Activated CD4-positive, alpha-beta memory T cell treated with anti-CD3 and anti-CD28 coated beads, Interleukin-2, amount 10 ng/mL, durations not matched to agents 7 days and 5 days (primary cell): ENCODE results near the gene CAPN9. TPM values are rescaled to one million over a fixed set of nuclear protein-coding genes. Genes with fewer than 3 reads are reported as not detected.
"Not testable (repeated sequence)": the region's sequence is repeated elsewhere in the genome, so short reads cannot be mapped to it uniquely, and the experiment has no call there.

Source experiments
- CTCF ChIA-PET: fragments of 350-600 bp; sonication (Branson Sonifier 250); formaldehyde crosslinking; loops from one replicate; lab custom pipeline; 2021; ENCODE audit warnings: antibody characterized with exemption, inconsistent platforms; lab: Charles Lee
- POLR2A ChIA-PET: fragments of 350-600 bp; sonication (Branson Sonifier 250); formaldehyde crosslinking; loops from one replicate; lab custom pipeline; 2021; ENCODE audit warnings: antibody characterized with exemption; lab: Charles Lee
- DNase-seq: peaks from one replicate; pipeline ENCODE4 v3.0.0-alpha.2; 2020
- H3K27ac Mint-ChIP-seq: one replicate; pipeline ENCODE4 v1.8.0; 2021; ENCODE audit warnings: mild to moderate bottlenecking, mixed read lengths
- H3K27me3 Mint-ChIP-seq: one replicate; pipeline ENCODE4 v1.8.0; 2021; ENCODE audit warnings: mixed read lengths
- H3K36me3 Mint-ChIP-seq: one replicate; pipeline ENCODE4 v1.8.0; 2021; ENCODE audit warnings: low read depth, mixed read lengths
- H3K4me1 Mint-ChIP-seq: one replicate; pipeline ENCODE4 v1.8.0; 2021; ENCODE audit warnings: mixed read lengths
- H3K4me3 Mint-ChIP-seq: one replicate; pipeline ENCODE4 v1.8.0; 2021; ENCODE audit warnings: mild to moderate bottlenecking, mixed read lengths
- H3K9me3 Mint-ChIP-seq: one replicate; pipeline ENCODE4 v1.8.0; 2021; ENCODE audit warnings: mixed read lengths
- total RNA-seq, 2 experiments: library from RNA; stranded (reverse); gene quantifications; one replicate each; pipeline ENCODE4 v1.2.3, GENCODE V29; 2021

CAPN9 gene, protein sequence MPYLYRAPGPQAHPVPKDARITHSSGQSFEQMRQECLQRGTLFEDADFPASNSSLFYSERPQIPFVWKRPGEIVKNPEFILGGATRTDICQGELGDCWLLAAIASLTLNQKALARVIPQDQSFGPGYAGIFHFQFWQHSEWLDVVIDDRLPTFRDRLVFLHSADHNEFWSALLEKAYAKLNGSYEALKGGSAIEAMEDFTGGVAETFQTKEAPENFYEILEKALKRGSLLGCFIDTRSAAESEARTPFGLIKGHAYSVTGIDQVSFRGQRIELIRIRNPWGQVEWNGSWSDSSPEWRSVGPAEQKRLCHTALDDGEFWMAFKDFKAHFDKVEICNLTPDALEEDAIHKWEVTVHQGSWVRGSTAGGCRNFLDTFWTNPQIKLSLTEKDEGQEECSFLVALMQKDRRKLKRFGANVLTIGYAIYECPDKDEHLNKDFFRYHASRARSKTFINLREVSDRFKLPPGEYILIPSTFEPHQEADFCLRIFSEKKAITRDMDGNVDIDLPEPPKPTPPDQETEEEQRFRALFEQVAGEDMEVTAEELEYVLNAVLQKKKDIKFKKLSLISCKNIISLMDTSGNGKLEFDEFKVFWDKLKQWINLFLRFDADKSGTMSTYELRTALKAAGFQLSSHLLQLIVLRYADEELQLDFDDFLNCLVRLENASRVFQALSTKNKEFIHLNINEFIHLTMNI
- not detected for total RNA-seq

DNA sequence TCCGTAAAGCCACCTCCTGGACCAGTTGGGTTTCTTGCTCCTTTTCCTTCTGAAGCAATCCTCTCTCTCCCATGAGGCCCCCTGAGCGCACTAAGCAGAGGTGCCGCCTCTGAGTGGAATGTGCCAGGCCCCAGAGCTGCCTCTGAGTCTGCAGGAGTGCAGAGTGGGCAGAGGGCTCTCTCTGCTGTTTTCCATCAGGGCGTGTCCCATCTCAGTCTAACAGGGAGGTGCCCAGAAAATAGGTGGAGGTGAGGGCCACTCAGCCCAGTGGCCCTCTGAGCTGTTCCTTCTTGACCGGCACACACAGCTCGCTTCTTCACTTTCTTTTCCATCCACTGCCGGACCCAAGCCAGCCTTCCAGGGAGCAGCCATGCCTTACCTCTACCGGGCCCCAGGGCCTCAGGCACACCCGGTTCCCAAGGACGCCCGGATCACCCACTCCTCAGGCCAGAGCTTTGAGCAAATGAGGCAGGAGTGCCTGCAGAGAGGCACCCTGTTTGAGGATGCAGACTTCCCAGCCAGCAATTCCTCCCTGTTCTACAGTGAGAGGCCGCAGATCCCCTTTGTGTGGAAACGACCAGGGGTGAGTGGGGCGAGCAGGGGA is at the start of gene CAPN9:
TSS of gene CAPN9 (plus strand) at position 262 of the 604 bp plus-strand sequence. CDS start at position 371, 109 bp downstream.
- H3K36me3 Mint-ChIP-seq, result no peaks in the 10 kb centered on the region
- no peak within 1 kb of the TSS for H3K4me3 Mint-ChIP-seq
- peaks cover 2% of the 10 kb centered on the region for H3K27me3 Mint-ChIP-seq
- H3K27ac Mint-ChIP-seq, result no peak within 1 kb of the TSS
- ChIA-PET POLR2A (no interaction called here), CTCF (no interaction called here)
- no peaks in the 10 kb centered on the region for H3K9me3 Mint-ChIP-seq
- no peaks in the 10 kb centered on the region for H3K4me1 Mint-ChIP-seq
- no peak for DNase-seq

DNA sequence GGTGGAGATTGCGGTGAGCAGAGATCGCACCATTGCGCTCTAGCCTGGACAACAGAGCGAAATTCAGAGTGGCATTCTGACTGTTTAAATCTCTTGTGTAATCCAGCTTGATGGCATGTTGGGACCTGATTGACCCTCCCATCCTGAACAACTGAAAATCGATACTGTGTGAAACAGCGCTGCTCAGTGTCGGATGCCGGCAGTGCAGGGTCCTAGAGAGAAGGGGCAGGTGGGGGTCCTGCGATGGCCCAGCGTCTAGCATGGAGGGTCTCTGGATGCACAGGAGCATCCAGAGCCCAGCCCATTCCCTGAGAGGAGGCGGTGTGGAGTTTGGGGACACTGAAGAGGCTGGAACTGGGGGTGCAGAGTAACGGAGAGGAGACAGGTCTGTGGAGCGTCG is 49.1 kb upstream of the CAPN9 start:
- POLR2A ChIA-PET, result interaction anchor here (1.0 kb wide), 1 partner anchor 55 kb away, joined by 3 read pairs; no protein-coding TSS in a partner anchor
- CTCF ChIA-PET, result no interaction called here
- H3K4me1 Mint-ChIP-seq, result peaks cover 4% of the 10 kb centered on the region
- DNase-seq, result no peak
- H3K27me3 Mint-ChIP-seq, result peaks cover 9% of the 10 kb centered on the region
- H3K4me3 Mint-ChIP-seq, result no peak overlapping the region
- no peaks in the 10 kb centered on the region for H3K9me3 Mint-ChIP-seq
- H3K36me3 Mint-ChIP-seq, result peaks cover 5% of the 10 kb centered on the region
- no peak overlapping the region for H3K27ac Mint-ChIP-seq

DNA sequence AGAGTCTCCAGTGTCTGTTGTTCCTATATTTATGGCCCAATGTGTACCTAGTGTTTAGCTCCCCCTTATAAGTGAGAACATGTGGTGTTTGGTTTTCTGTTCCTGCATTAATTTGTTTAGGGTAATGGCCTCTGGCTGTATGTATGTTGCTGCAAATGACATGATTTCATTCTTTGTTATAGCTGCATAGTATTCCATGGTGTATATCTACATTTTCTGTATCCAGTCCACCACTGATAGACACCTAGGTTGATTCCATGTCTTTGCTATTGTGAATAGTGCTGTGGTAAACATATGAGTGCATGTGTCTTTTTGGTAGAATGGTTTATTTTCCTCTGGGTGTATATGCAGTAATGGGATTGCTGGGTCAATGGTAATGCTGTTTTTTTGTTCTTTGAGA is 48.2 kb upstream of the CAPN9 start:
- H3K27ac Mint-ChIP-seq, result not testable (repeated sequence)

DNA sequence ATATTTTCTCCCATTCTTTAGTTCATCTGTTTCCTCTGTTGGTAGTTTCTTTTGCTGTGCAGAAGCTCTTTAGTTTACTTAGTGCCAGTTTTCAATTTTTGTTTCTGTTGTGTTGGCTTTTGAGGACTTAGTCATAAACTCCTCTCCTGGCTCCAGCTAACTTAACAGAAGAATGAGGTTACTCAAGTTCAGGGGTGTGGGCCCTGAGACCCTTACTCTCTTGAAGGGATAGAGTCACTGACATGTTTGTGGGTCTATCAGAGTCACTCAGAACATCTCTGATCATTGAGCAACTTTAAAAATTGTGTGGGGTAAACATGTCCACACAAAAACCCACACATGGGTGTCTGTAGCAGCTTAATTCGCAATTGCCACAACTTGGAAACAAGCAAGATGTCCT is 47.5 kb upstream of the CAPN9 start:
- H3K4me3 Mint-ChIP-seq, result no peak overlapping the region
- no peak for DNase-seq
- H3K4me1 Mint-ChIP-seq, result peaks cover 2% of the 10 kb centered on the region
- no peak overlapping the region for H3K27ac Mint-ChIP-seq
- ChIA-PET POLR2A (no interaction called here), CTCF (no interaction called here)
- H3K27me3 Mint-ChIP-seq, result peaks cover 10% of the 10 kb centered on the region
- H3K36me3 Mint-ChIP-seq, result no peaks in the 10 kb centered on the region
- no peaks in the 10 kb centered on the region for H3K9me3 Mint-ChIP-seq

More for the DNA sequence above, 48.2 kb upstream of the CAPN9 start:
- H3K4me3 Mint-ChIP-seq, CTCF ChIA-PET, H3K9me3 Mint-ChIP-seq, POLR2A ChIA-PET, H3K4me1 Mint-ChIP-seq, H3K36me3 Mint-ChIP-seq, H3K27me3 Mint-ChIP-seq, DNase-seq: not testable (repeated sequence)

DNA sequence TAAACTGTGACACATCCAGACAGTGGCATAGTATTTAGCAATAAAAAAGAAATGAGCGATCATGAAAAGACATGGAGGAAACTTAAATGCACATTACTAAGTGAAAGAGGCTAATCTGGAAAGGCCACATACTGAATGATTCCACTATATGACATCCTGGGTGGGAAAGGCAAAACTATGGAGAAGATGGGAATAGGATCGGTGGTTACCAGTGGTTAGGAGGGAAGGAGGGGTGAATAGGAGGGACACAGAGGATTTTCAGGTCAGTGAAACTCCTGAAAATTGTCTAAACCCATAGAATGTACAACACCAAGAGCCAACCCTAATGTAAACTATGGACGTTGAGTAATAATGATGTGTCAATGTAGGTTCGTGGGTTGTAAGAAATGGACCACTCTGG is 47.1 kb upstream of the CAPN9 start:
- no peak overlapping the region for H3K27ac Mint-ChIP-seq
- no peaks in the 10 kb centered on the region for H3K36me3 Mint-ChIP-seq
- H3K4me1 Mint-ChIP-seq, result peaks cover 2% of the 10 kb centered on the region
- H3K9me3 Mint-ChIP-seq, result no peaks in the 10 kb centered on the region
- H3K4me3 Mint-ChIP-seq, result no peak overlapping the region
- CTCF ChIA-PET, result no interaction called here
- POLR2A ChIA-PET, result no interaction called here
- no peak for DNase-seq
- H3K27me3 Mint-ChIP-seq, result peaks cover 11% of the 10 kb centered on the region

DNA sequence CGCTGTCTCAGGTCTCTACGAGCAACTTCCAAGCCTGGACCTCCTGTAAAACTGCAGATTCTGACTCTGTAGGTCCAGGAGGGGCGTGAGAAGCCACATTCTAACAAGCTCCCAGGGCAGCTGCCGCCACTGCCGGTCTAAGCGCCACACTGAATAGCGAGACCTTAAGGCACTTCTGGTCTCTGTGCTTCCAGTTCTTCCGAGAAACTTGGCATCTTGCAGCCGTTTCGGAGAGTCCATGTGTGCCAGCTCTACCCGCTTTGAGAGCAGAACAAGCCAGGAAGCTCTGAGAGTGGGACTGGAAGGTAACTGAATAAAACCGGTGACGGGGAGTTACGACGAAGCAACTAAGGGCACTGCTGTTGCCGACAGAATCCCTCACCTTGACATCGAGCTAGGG is 45.8 kb upstream of the CAPN9 start:
- no peak overlapping the region for H3K27ac Mint-ChIP-seq
- no peaks in the 10 kb centered on the region for H3K36me3 Mint-ChIP-seq
- H3K4me3 Mint-ChIP-seq, result no peak overlapping the region
- no peaks in the 10 kb centered on the region for H3K4me1 Mint-ChIP-seq
- POLR2A ChIA-PET, result no interaction called here
- H3K27me3 Mint-ChIP-seq, result peaks cover 11% of the 10 kb centered on the region
- DNase-seq, result no peak
- no peaks in the 10 kb centered on the region for H3K9me3 Mint-ChIP-seq
- CTCF ChIA-PET, result interaction anchor here (0.6 kb wide), 1 partner anchor 244 kb away, joined by 3 read pairs; no protein-coding TSS in a partner anchor

DNA sequence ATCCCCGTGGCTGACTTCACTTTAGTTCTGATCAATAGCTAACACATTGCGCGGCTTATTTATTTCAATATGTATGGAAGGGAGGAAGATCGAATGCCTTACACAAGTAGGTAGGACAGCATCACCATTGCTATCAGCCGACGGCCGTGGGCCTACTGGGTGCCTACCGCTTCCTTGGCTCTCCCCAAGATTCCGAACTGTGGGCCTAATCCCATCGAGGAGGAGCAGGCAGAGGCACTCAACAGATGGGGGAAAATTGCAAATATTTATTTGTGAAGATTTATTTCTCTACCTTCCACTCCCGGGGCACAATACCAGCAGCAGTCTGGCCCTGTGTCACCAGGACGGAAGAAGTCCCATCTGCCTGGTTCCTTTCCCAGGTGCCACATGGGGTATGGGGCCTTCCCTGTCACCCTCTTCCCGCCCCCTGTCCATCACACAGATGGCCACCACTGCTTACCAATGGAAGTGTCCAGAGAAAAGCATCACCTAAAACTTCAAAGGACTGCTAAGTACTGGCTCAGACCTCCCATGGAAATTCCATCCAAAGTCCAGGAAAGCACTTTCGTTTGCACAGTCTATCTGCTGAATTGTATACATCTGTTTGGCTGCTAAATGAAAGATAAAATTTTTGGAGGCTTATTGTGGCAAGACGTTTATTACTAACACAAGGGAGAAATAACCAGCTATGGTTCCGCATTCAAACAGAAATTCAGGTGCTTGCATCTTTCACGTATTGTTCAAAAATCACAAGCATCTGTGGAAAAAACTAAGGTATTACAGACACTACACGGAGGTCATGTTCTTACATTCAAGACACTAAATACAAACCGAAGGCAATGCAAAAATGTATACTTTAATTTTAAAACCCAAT is 45.1 kb upstream of the CAPN9 start:
- ChIA-PET POLR2A (no interaction called here), CTCF (interaction anchor here (0.6 kb wide), 1 partner anchor 245 kb away, joined by 3 read pairs; no protein-coding TSS in a partner anchor)
- Mint-ChIP-seq H3K27me3 (peaks cover 11% of the 10 kb centered on the region), H3K36me3 (no peaks in the 10 kb centered on the region), H3K4me3 (no peak overlapping the region), H3K9me3 (no peaks in the 10 kb centered on the region), H3K27ac (no peak overlapping the region), H3K4me1 (no peaks in the 10 kb centered on the region)
- DNase-seq, result no peak

DNA sequence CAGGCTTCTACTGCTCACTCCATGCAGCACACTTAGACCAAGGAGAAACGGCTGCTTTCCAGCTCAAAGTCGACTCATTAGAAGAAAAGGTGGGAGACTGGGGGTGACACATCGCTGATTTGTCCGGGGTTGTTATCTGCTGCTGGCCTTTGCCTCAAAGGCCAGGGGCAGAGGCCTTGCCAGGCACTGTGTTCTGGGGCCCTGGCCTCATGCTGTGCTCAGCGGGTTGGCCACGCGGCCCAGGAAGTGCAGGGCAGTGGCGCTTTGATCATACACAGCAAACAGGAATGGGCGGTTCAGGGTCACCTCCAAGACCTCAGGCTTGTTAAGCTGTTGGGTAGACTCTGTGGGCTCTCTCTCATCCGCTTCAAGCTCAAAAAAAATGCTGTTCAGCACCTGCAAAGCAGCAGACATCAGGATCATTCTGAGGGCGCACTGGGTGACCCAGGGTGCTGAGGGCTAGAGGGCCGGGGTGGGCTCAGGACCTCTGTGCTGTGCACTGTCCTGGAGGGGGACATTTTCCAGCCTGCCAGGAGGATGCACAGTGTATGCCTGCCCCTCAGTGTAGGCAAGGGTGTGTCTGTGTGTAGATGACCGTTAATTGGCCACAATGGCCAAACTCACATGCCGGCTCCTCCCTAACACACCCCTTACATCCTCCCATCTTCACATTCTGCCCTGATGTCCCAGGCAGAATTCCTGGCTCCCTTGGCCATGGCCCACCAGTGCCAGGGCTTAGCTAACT is 44.1 kb upstream of the CAPN9 start:
- H3K4me1 Mint-ChIP-seq, result no peaks in the 10 kb centered on the region
- DNase-seq, result no peak
- H3K27me3 Mint-ChIP-seq, result peaks cover 11% of the 10 kb centered on the region
- H3K36me3 Mint-ChIP-seq, result no peaks in the 10 kb centered on the region
- POLR2A ChIA-PET, result no interaction called here
- H3K9me3 Mint-ChIP-seq, result no peaks in the 10 kb centered on the region
- H3K4me3 Mint-ChIP-seq, result no peak overlapping the region
- H3K27ac Mint-ChIP-seq, result no peak overlapping the region
- CTCF ChIA-PET, result interaction anchor here (0.6 kb wide), 1 partner anchor 1101 kb away, joined by 3 read pairs; no protein-coding TSS in a partner anchor

DNA sequence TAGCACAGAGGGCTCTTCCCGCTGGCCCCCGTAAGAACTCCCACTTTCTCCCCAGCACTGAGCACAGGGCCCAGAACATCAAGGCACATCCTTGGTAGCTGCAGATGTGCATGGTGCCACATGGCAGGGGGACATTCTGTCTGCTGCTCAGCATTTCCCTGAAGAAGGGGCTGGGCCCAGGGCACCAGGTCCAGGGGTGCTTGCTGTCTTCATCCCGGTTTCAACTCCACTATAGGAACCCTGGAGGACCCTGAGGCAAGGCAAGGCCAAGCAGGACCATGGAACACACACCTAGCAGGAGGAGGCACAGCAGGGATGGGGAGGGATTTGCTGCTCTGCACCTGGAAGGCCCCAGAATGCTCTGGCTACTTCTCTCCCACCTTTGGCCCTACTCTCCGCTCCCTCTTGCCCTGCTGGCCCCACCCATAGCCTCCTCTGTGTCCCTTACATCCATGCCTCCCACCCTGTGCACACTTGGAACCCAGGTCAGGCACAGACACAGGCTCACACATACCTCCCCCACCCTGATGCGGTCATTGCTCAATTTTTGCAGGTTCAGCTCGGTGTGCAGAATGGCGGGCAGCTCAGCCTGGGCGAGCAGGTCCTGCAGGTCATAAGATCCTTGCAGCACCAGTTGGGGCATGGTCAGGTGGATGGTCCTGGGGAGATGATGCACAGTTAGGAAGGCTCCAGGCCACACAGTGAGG is 43.4 kb upstream of the CAPN9 start:
- no peaks in the 10 kb centered on the region for H3K9me3 Mint-ChIP-seq
- no peak overlapping the region for H3K4me3 Mint-ChIP-seq
- POLR2A ChIA-PET, result no interaction called here
- no peaks in the 10 kb centered on the region for H3K36me3 Mint-ChIP-seq
- no peak overlapping the region for H3K27ac Mint-ChIP-seq
- CTCF ChIA-PET, result no interaction called here
- no peak for DNase-seq
- peaks cover 11% of the 10 kb centered on the region for H3K27me3 Mint-ChIP-seq
- peaks cover 4% of the 10 kb centered on the region for H3K4me1 Mint-ChIP-seq

DNA sequence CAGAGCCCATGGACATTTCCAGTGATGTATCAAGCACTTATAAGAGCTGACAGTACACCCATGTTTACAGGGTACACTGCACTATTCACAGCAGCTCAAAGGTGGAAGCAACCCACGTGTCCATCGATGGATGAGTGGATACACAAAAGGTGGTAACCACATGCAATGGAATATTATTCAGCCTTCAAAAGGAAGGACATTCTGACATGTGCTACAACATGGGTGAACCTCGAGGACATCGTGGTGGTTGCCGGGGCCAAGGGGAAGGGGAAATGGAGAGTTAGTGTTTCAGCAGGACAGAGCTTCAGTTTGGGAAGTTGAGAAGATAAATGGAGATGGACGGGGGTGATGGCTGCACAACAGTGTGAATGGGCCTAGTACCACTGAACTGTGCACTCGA is 42.4 kb upstream of the CAPN9 start:
- ChIA-PET POLR2A (no interaction called here), CTCF (no interaction called here)
- H3K27me3 Mint-ChIP-seq, result peaks cover 8% of the 10 kb centered on the region
- H3K4me3 Mint-ChIP-seq, result no peak overlapping the region
- H3K27ac Mint-ChIP-seq, result no peak overlapping the region
- no peaks in the 10 kb centered on the region for H3K9me3 Mint-ChIP-seq
- peaks cover 4% of the 10 kb centered on the region for H3K4me1 Mint-ChIP-seq
- no peak for DNase-seq
- H3K36me3 Mint-ChIP-seq, result no peaks in the 10 kb centered on the region

DNA sequence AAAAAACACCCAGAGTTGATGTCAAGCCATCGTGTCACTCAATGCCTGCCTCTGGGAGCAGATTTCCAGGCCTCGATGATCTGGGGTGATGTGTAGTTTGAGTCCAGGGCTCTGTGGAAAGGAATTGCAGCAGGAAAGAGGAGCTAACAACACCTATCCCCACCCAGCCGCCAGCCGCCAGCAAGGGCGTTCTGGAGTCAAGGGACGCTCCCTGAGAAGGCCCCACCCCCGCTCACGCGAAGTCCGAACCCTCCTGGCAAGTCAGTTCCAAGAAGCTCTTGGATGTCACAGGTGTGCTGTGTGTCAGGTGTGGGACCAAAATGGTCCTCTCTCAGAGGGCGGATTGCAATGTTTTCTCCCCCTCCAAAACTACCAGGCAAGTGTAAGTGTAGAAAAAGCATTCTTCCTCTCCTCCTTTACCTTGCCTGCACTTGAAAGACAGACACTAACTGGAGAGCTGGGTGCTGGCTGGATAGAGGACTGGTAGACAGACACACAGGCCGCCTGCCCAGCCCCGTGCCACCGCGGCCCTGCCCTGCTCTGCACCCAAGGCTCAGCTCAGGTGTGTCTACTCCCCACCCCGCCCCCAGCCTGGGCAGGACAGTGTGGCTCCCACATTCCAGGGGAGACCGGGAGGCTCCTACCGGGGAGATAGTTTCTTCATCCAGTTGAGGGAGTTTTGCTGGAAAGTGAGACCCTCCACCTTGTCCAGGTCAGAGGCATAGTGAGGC is 41.7 kb upstream of the CAPN9 start:
- Mint-ChIP-seq H3K27ac (no peak overlapping the region), H3K36me3 (no peaks in the 10 kb centered on the region), H3K27me3 (peaks cover 6% of the 10 kb centered on the region), H3K4me3 (no peak overlapping the region), H3K9me3 (no peaks in the 10 kb centered on the region), H3K4me1 (peaks cover 4% of the 10 kb centered on the region)
- ChIA-PET CTCF (no interaction called here), POLR2A (no interaction called here)
- DNase-seq, result no peak
